ENCODE results near the gene PEAK3.

DNA sequence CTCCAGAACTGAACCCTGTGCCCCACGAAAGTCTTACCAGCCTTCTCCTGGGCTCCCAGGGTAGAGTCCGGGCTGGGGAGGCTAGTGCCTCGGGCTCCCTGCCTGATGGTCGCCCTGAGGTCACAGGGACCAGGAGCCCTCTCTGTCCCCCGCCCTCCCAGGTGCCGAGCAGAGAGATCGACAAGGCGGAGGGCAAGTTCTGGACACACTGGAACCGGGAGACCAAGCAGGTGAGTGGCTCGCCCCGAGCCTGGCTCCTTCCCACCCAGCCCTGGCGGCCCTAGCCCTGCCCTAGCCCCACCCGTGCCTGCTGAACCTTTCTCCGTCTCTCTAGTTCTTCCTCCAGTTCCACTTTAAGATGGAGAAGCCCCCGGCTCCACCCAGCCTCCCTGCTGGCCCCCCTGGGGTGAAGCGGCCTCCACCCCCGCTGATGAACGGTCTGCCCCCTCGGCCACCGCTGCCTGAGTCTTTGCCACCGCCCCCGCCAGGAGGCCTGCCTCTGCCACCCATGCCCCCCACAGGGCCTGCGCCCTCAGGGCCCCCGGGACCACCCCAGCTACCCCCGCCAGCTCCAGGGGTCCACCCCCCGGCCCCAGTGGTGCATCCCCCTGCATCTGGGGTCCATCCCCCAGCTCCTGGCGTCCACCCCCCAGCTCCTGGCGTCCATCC lies 34.4 kb downstream of the PEAK3 start:
- TF ChIP-seq POLR2A (IDR thresholded peaks at IDR 0.05) = no peak
- TF ChIP-seq, protein P1, sequence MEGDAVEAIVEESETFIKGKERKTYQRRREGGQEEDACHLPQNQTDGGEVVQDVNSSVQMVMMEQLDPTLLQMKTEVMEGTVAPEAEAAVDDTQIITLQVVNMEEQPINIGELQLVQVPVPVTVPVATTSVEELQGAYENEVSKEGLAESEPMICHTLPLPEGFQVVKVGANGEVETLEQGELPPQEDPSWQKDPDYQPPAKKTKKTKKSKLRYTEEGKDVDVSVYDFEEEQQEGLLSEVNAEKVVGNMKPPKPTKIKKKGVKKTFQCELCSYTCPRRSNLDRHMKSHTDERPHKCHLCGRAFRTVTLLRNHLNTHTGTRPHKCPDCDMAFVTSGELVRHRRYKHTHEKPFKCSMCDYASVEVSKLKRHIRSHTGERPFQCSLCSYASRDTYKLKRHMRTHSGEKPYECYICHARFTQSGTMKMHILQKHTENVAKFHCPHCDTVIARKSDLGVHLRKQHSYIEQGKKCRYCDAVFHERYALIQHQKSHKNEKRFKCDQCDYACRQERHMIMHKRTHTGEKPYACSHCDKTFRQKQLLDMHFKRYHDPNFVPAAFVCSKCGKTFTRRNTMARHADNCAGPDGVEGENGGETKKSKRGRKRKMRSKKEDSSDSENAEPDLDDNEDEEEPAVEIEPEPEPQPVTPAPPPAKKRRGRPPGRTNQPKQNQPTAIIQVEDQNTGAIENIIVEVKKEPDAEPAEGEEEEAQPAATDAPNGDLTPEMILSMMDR (IDR thresholded peaks at IDR 0.05) = no peak
